K562 (cell line): Measurements from ENCODE around the gene PRKG1. TPM values are rescaled to one million over a fixed set of nuclear protein-coding genes. Genes with fewer than 3 reads are reported as not detected.

Experiments
- ATAC-seq: fragments of 200-7000 bp; cut with Tn5 transposase; 3 replicates; pipeline ENCODE4 v1.9.1; 2020; ENCODE audit warnings: moderate library complexity
- BruUV-seq: library from RNA; stranded (reverse); fragments of 400-500 nt; replicated peaks from 2 replicates; lab custom pipeline; 2021; lab: Mats Ljungman, UMichigan
- CTCF ChIA-PET: fragments of 300-600 bp; formaldehyde crosslinking; extraction: SDS; loops from one replicate; lab custom pipeline; 2021; ENCODE audit warnings: low intra/inter-chr PET ratio; lab: Yijun Ruan, JAX
- POLR2A ChIA-PET: fragments of 300-600, 350-650 bp; sonication (Branson Sonifier 250); formaldehyde crosslinking; extraction: SDS; loops from one replicate; lab custom pipeline; 2021; ENCODE audit warnings: antibody characterized with exemption, inconsistent platforms; lab: Yijun Ruan, JAX
- DNase-seq, 4 experiments: peaks; one replicate each; pipeline versions ENCODE4 v3.0.0 to v3.0.0-alpha.2; 2011 to 2018; ENCODE audit warnings: low spot score in 3 of 4, mixed read lengths in 3 of 4; ENCODE audit errors: extremely low read depth in 1 of 4
- FAIRE-seq: peaks from 2 replicates; lab custom pipeline; 2011; peaks lifted over from hg19 to GRCh38; lab: Jason Lieb, UNC
- H2AFZ ChIP-seq: 2 replicates; pipeline ENCODE4 v1.6.0; 2011; ENCODE audit warnings: low read depth, low read length, control low read depth, inconsistent platforms
- H3K27ac ChIP-seq: fragments of 200-600 bp; 3 replicates; pipeline ENCODE4 v1.8.0; 2011; ENCODE audit warnings: low read depth, mild to moderate bottlenecking, control low read depth, inconsistent platforms, low read length, moderate library complexity, mixed read lengths; ENCODE audit errors: extremely low read depth
- H3K27me3 ChIP-seq, 2 experiments: fragments of 300-600 bp in 1 of 2; 2 replicates in 1 of 2; 3 replicates in 1 of 2; pipeline versions ENCODE4 v1.6.0 to v1.8.0; 2011; ENCODE audit warnings: inconsistent platforms in 2 of 2, low read length in 2 of 2, mild to moderate bottlenecking in 1 of 2, mixed read lengths in 1 of 2, moderate library complexity in 1 of 2; ENCODE audit not compliant: control insufficient read depth in 2 of 2, insufficient read depth in 2 of 2
- H3K36me3 ChIP-seq: fragments of 300-600 bp; 3 replicates; pipeline ENCODE4 v1.8.0; 2011; ENCODE audit warnings: mild to moderate bottlenecking, low read length, inconsistent platforms; ENCODE audit not compliant: control insufficient read depth, insufficient read depth
- H3K4me1 ChIP-seq, 2 experiments: fragments of 200-600 bp in 1 of 2; replicated peaks in 1 of 2; 2 replicates in 1 of 2; 3 replicates in 1 of 2; pipeline versions ENCODE4 v1.5.1 to v1.8.0; 2011; ENCODE audit warnings: inconsistent platforms in 2 of 2, low read length in 2 of 2, mild to moderate bottlenecking in 1 of 2, mixed read lengths in 1 of 2, moderate library complexity in 1 of 2; ENCODE audit not compliant: control insufficient read depth in 2 of 2, insufficient read depth in 2 of 2
- H3K4me2 ChIP-seq: 2 replicates; pipeline ENCODE4 v1.6.1; 2011; ENCODE audit warnings: low read length, control low read depth, inconsistent platforms, mixed read lengths; ENCODE audit not compliant: insufficient read depth
- H3K4me3 ChIP-seq: fragments of 200-600 bp; sonication (generic), shearing (Covaris generic); 2 replicates; pipeline ENCODE4 v1.5.1; 2016; ENCODE audit warnings: control low read depth, inconsistent platforms
- H3K79me2 ChIP-seq: fragments of 200-600 bp; 3 replicates; pipeline ENCODE4 v1.8.0; 2011; ENCODE audit warnings: low read length, inconsistent platforms; ENCODE audit not compliant: control insufficient read depth, insufficient read depth
- H3K9ac ChIP-seq, 2 experiments: 2 replicates each; pipeline versions ENCODE4 v1.6.0 to v1.6.1; 2011; ENCODE audit warnings: low read depth in 2 of 2, low read length in 2 of 2, control low read depth in 1 of 2, inconsistent platforms in 1 of 2, mild to moderate bottlenecking in 1 of 2, mixed read lengths in 1 of 2; ENCODE audit not compliant: insufficient read depth in 1 of 2
- H3K9me1 ChIP-seq: one replicate; pipeline ENCODE4 v1.6.0; 2011; ENCODE audit warnings: inconsistent platforms, mild to moderate bottlenecking, low read length, moderate library complexity; ENCODE audit not compliant: control insufficient read depth, insufficient read depth
- H3K9me3 ChIP-seq: replicated peaks from 2 replicates; pipeline ENCODE4 v1.5.1; 2011; ENCODE audit warnings: low read depth, low read length, inconsistent platforms; ENCODE audit not compliant: control insufficient read depth, insufficient read depth
- H4K20me1 ChIP-seq: replicated peaks from 2 replicates; pipeline ENCODE4 v1.6.1; 2011; ENCODE audit warnings: low read length, inconsistent platforms, mixed read lengths; ENCODE audit not compliant: control insufficient read depth, insufficient read depth
- ATF1 ChIP-seq, 2 experiments: fragments of 450-650 bp in 1 of 2; IDR thresholded peaks; 2 replicates each; pipeline ENCODE4 v1.6.1; 2016; ENCODE audit warnings: missing compliant biosample characterization in 1 of 2, missing genetic modification characterization in 1 of 2
- KAT2B ChIP-seq: IDR thresholded peaks from one replicate; pipeline ENCODE4 v1.6.1; 2012; ENCODE audit warnings: low read depth, mild to moderate bottlenecking, control low read depth, inconsistent platforms, low read length, moderate library complexity
- MAFG ChIP-seq: fragments of 450-650 bp; conservative IDR thresholded peaks from 2 replicates; pipeline ENCODE4 v1.6.1; 2016; ENCODE audit warnings: missing genetic modification characterization, missing compliant biosample characterization
- SAFB ChIP-seq: fragments of 200-400 bp; formaldehyde crosslinking; IDR thresholded peaks from 2 replicates; pipeline ENCODE4 v1.6.1; 2017; ENCODE audit warnings: low read depth, low read length, borderline replicate concordance
- SLC30A9 ChIP-seq: fragments of 250-450 bp; sonication (Bioruptor Pico); IDR thresholded peaks from 2 replicates; pipeline ENCODE4 v1.8.0; 2022; ENCODE audit warnings: mild to moderate bottlenecking, moderate library complexity
- ZKSCAN3 ChIP-seq: fragments of 250-450 bp; sonication (Bioruptor Pico); IDR thresholded peaks from 2 replicates; pipeline ENCODE4 v1.4.0; 2020
- ZNF699 ChIP-seq: fragments of 250-450 bp; sonication (Bioruptor Pico); IDR thresholded peaks from 2 replicates; pipeline ENCODE4 v1.8.0; 2021; ENCODE audit warnings: mild to moderate bottlenecking, moderate library complexity; ENCODE audit not compliant: insufficient replicate concordance
- ZNF79 ChIP-seq: fragments of 250-450 bp; sonication (Bioruptor Pico); IDR thresholded peaks from 2 replicates; pipeline ENCODE4 v1.4.0; 2020; ENCODE audit warnings: low read depth, mild to moderate bottlenecking, moderate library complexity
- WGBS: fragments of 100-300 bp; shearing (Covaris generic); methylation state at CpG from one replicate; pipeline ENCODE4 v1.1.6; 2016; ENCODE audit warnings: low coverage, mixed read lengths; ENCODE audit not compliant: insufficient coverage; ENCODE audit errors: missing lambda C conversion rate; 5-methylcytosine and 5-hydroxymethylcytosine counted together
- in situ Hi-C: fragments of 300-500 bp; cut with MboI; formaldehyde crosslinking; loops from 4 replicates; pipeline ENCODE4 v1.15.0; 2018; ENCODE audit warnings: inconsistent platforms, mixed read lengths
- intact Hi-C: fragments of 100-400 bp; cut with micrococcal nuclease; formaldehyde crosslinking; loops from 2 replicates; pipeline ENCODE4 v1.14.2; 2022
- polyA plus RNA-seq, 8 experiments: library from polyadenylated mRNA; depleted of rRNA in 4 of 8; stranded (reverse) in 5 of 8; unstranded in 3 of 8; fragments of >200 nt; fragmentation: Nextera tagmentation in 2 of 8; fragmentation: Illumina TruSeq in 1 of 8; extraction: Ambion mirVana in 2 of 8; extraction: Trizol in 1 of 8; gene quantifications; 2 replicates each; pipeline versions ENCODE4 v1.2.1 to v1.2.3, GENCODE V29; 2011 to 2014; ENCODE audit warnings: inconsistent platforms in 1 of 8, missing spikeins in 1 of 8
- total RNA-seq, 7 experiments: library from RNA; depleted of rRNA in 6 of 7; stranded (reverse); fragments of >200 nt in 6 of 7; fragmentation: Illumina TruSeq in 2 of 7; extraction: Trizol in 2 of 7; gene quantifications; 2 replicates each; pipeline versions ENCODE4 v1.2.1 to v1.2.3, GENCODE V29; 2011 to 2021; ENCODE audit warnings: low replicate concordance in 1 of 7
- TF ChIP-seq, protein P1 (sequence below): sonication (generic); formaldehyde crosslinking; IDR thresholded peaks from 2 replicates; pipeline ENCODE4 v1.8.1; 2023; ENCODE audit warnings: mild to moderate bottlenecking, missing genetic modification reagents
- TF ChIP-seq, protein P2 (sequence below), 2 experiments: fragments of 450-650 bp in 1 of 2; sonication (generic) in 1 of 2; formaldehyde crosslinking in 1 of 2; IDR thresholded peaks; 2 replicates each; pipeline versions ENCODE4 v1.7.1 to v1.9.0; 2016 to 2022; ENCODE audit warnings: inconsistent platforms in 1 of 2, mild to moderate bottlenecking in 1 of 2, missing genetic modification reagents in 1 of 2

Gene PRKG1
- total and polyA plus RNA-seq, 9 of the 15 experiments (the other 6 are each of a cell fraction or from before 2014, with no cell fraction given), result 0.22 TPM; not detected in 8

DNA sequence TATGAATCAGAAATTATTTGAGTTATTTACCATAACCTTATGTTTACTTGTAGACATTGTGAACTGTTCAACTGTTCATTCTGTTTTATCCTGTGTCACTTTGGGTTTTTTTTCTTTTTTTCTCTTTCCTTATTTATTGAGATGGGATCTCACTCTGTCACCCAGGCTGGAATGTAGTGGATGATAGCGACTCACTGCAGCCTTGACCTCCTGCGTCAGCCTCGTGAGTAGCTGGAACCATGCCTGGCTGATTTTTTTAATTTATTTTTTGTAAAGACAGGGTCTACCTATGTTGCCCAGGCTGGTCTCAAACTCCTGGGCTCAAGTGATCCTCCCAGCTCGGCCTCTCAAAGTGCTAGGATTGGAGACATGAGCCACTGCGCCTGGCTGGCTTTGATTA, 528.0 kb downstream of the PRKG1 start:
- in situ Hi-C loops, result no loop called here
- no peaks in the 10 kb centered on the region for H4K20me1 ChIP-seq
- no TSS peak for BruUV-seq
- CTCF ChIA-PET, result no interaction called here
- H2AFZ ChIP-seq, result no peak overlapping the region
- H3K4me3 ChIP-seq, result no peak overlapping the region
- DNase-seq (no peak), ATAC-seq (no peak), FAIRE-seq (no peak)
- H3K36me3 ChIP-seq, result no peaks in the 10 kb centered on the region
- H3K27me3 ChIP-seq, result no peaks in the 10 kb centered on the region
- H3K9me3 ChIP-seq, result 0 out of 2 replicates have a peak, but pooled peaks cover 2% of the 10 kb centered on the region
- no peaks in the 10 kb centered on the region for H3K4me1 ChIP-seq
- no peak overlapping the region for H3K27ac ChIP-seq
- 2% methylated on average over 5 of the region's 5 CpGs for WGBS
- no peak for TF ChIP-seq SAFB
- TF ChIP-seq MAFG (tag), result no peak
- no peak for TF ChIP-seq KAT2B
- TF ChIP-seq ZNF79, result no peak
- TF ChIP-seq ZNF699, result no peak
- no peak for TF ChIP-seq ZKSCAN3 (CRISPR knock-in tag)
- TF ChIP-seq SLC30A9 (CRISPR knock-in tag), result no peak
- TF ChIP-seq, protein P1, sequence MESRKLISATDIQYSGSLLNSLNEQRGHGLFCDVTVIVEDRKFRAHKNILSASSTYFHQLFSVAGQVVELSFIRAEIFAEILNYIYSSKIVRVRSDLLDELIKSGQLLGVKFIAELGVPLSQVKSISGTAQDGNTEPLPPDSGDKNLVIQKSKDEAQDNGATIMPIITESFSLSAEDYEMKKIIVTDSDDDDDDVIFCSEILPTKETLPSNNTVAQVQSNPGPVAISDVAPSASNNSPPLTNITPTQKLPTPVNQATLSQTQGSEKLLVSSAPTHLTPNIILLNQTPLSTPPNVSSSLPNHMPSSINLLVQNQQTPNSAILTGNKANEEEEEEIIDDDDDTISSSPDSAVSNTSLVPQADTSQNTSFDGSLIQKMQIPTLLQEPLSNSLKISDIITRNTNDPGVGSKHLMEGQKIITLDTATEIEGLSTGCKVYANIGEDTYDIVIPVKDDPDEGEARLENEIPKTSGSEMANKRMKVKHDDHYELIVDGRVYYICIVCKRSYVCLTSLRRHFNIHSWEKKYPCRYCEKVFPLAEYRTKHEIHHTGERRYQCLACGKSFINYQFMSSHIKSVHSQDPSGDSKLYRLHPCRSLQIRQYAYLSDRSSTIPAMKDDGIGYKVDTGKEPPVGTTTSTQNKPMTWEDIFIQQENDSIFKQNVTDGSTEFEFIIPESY (CRISPR knock-in tag), result no peak
- TF ChIP-seq, protein P2, sequence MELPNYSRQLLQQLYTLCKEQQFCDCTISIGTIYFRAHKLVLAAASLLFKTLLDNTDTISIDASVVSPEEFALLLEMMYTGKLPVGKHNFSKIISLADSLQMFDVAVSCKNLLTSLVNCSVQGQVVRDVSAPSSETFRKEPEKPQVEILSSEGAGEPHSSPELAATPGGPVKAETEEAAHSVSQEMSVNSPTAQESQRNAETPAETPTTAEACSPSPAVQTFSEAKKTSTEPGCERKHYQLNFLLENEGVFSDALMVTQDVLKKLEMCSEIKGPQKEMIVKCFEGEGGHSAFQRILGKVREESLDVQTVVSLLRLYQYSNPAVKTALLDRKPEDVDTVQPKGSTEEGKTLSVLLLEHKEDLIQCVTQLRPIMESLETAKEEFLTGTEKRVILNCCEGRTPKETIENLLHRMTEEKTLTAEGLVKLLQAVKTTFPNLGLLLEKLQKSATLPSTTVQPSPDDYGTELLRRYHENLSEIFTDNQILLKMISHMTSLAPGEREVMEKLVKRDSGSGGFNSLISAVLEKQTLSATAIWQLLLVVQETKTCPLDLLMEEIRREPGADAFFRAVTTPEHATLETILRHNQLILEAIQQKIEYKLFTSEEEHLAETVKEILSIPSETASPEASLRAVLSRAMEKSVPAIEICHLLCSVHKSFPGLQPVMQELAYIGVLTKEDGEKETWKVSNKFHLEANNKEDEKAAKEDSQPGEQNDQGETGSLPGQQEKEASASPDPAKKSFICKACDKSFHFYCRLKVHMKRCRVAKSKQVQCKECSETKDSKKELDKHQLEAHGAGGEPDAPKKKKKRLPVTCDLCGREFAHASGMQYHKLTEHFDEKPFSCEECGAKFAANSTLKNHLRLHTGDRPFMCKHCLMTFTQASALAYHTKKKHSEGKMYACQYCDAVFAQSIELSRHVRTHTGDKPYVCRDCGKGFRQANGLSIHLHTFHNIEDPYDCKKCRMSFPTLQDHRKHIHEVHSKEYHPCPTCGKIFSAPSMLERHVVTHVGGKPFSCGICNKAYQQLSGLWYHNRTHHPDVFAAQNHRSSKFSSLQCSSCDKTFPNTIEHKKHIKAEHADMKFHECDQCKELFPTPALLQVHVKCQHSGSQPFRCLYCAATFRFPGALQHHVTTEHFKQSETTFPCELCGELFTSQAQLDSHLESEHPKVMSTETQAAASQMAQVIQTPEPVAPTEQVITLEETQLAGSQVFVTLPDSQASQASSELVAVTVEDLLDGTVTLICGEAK (IDR thresholded peaks at IDR 0.05), result no peak
- TF ChIP-seq, protein P2 (CRISPR knock-in tag; IDR thresholded peaks at IDR 0.05), result no peak
- TF ChIP-seq ATF1 (CRISPR knock-in tag; IDR thresholded peaks at IDR 0.05), result no peak
- TF ChIP-seq ATF1 (tag; IDR thresholded peaks at IDR 0.05), result no peak
- H3K4me2 ChIP-seq, result no peak overlapping the region
- no peaks in the 10 kb centered on the region for H3K9me1 ChIP-seq
- no peaks in the 10 kb centered on the region for H3K79me2 ChIP-seq
- intact Hi-C loops, result no loop called here
- no peak overlapping the region for H3K9ac ChIP-seq
- POLR2A ChIA-PET, result no interaction called here
